ENCODE data around the gene ANTXR1.

DNA sequence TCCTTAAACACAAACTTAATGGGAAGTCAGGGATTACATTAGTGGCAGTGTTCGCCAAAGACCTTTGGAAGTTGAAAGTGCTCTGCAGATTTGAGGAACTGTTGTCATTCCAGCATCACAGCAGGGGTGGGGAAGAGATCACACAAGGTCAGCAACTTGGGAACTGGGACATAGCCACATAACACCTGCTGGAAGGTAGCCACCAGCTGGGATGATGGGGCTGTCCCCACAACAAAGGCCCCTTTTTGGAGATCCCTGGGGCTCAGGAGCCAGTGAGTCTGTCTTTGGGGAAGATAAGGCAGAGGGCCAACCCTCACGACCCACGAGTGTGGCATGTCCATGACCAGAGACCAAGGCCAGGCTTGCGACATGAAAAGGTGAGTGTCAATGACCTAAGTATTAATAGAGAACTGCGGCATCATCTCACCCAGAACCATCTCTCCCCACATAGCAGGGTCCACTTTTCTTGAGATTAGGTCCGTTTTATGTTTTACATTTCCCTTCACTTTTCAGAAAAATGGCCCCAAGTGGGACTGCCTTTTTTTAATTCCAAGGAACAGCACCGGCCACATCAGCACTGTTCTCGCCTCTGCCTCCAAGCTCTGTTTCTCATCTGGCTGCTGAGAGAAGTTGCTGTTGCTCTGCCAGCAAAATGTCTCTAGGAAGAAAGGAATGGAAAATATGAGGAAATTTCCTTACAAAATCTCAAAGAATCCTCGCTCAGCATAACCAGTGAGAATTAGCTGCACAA is 267.1 kb downstream of the ANTXR1 start:
- TF ChIP-seq EZH2 (IDR thresholded peaks at IDR 0.05; ENCODE audit: low read length, missing control alignments) = no peak
- TF ChIP-seq, protein P1, sequence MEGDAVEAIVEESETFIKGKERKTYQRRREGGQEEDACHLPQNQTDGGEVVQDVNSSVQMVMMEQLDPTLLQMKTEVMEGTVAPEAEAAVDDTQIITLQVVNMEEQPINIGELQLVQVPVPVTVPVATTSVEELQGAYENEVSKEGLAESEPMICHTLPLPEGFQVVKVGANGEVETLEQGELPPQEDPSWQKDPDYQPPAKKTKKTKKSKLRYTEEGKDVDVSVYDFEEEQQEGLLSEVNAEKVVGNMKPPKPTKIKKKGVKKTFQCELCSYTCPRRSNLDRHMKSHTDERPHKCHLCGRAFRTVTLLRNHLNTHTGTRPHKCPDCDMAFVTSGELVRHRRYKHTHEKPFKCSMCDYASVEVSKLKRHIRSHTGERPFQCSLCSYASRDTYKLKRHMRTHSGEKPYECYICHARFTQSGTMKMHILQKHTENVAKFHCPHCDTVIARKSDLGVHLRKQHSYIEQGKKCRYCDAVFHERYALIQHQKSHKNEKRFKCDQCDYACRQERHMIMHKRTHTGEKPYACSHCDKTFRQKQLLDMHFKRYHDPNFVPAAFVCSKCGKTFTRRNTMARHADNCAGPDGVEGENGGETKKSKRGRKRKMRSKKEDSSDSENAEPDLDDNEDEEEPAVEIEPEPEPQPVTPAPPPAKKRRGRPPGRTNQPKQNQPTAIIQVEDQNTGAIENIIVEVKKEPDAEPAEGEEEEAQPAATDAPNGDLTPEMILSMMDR (conservative IDR thresholded peaks at IDR 0.05 in 1 of 2, IDR thresholded peaks at IDR 0.05 in 1 of 2; ENCODE audit: low read depth in 1 of 2, low read length in 2 of 2) = no peak
